ENCODE results near the gene PRPF6.
"Not testable (repeated sequence)": the region's sequence is repeated elsewhere in the genome, so short reads cannot be mapped to it uniquely, and the experiment has no call there.

Gene PRPF6

DNA sequence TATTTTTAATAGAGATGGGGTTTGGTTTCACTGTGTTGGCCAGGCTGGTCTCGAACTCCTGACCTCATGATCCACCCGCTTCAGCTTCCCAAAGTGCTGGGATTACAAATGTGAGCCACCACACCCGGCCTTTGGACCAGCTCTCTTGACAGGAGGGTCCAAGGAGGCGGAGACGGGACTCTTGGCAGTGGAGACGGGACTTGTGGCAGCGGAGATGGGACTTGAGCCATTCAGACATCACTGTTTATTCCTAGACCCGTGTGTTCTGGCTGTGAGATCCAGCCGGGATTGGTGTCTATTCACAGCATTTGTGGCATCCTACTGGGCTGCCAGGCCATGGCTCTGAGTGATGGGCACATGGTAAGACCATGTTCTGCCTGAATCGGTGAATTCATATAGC is 25.6 kb downstream of the PRPF6 start:
- no peak for DNase-seq (ENCODE audit: low spot score)
- TF ChIP-seq, protein P1, sequence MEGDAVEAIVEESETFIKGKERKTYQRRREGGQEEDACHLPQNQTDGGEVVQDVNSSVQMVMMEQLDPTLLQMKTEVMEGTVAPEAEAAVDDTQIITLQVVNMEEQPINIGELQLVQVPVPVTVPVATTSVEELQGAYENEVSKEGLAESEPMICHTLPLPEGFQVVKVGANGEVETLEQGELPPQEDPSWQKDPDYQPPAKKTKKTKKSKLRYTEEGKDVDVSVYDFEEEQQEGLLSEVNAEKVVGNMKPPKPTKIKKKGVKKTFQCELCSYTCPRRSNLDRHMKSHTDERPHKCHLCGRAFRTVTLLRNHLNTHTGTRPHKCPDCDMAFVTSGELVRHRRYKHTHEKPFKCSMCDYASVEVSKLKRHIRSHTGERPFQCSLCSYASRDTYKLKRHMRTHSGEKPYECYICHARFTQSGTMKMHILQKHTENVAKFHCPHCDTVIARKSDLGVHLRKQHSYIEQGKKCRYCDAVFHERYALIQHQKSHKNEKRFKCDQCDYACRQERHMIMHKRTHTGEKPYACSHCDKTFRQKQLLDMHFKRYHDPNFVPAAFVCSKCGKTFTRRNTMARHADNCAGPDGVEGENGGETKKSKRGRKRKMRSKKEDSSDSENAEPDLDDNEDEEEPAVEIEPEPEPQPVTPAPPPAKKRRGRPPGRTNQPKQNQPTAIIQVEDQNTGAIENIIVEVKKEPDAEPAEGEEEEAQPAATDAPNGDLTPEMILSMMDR (IDR thresholded peaks at IDR 0.05; ENCODE audit: borderline replicate concordance, control extremely low read depth, extremely low read depth, insufficient read depth, missing control alignments): no peak
- in situ Hi-C loops (cut with MboI; ENCODE audit: low sequenced_read_pairs, unreplicated experiment): no loop called here

DNA sequence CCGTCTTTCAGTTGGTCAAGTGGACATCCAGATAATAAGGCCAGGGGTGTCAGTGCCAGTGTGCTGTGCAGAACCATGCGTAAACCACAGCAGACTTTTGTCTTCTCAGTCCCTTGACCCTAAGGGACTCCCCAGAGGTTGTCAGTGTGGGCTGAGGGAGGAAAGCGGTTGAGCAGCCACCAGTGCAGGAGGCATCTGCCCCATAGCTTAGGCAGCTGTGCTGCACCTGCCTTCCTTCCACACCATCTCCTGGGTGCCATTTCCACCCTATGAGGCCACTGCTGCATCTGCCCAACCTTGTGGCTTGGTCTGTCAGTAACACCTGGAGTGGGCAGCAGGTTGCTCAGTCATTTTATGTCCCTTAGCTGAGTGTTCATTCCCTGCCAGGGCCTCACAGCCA is 26.0 kb downstream of the PRPF6 start:
- in situ Hi-C loops (cut with MboI; ENCODE audit: low sequenced_read_pairs, unreplicated experiment): no loop called here
- TF ChIP-seq, protein P1 (IDR thresholded peaks at IDR 0.05; ENCODE audit: borderline replicate concordance, control extremely low read depth, extremely low read depth, insufficient read depth, missing control alignments): no peak
- no peak for DNase-seq (ENCODE audit: low spot score)

DNA sequence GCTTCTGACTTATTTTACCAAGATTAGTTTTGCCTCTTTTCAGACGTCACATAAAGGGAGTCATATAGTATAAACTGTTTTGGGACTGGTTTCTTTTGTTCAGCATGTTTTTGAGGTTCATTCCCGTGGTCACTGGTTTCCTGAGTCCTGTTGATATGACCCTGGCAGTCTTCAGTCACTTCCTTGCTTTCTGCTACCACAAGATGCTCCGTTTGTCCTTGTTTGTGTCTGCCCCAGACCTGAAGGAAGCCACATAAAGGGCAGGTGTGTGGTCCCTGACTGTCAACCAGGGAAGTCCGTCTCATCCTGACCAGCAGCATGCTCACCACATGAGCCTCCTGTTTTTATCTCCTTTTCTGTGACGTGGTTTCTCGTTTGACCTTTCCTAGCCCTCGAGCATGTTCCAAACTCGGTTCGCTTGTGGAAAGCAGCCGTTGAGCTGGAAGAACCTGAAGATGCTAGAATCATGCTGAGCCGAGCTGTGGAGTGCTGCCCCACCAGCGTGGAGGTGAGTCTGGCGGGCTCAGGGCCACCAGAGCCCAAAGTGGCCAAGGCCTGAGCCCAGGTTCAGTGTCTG is 29.0 kb downstream of the PRPF6 start:
- in situ Hi-C loops (cut with MboI; ENCODE audit: low sequenced_read_pairs, unreplicated experiment): no loop called here
- TF ChIP-seq, protein P1 (IDR thresholded peaks at IDR 0.05; ENCODE audit: borderline replicate concordance, control extremely low read depth, extremely low read depth, insufficient read depth, missing control alignments): no peak
- DNase-seq (ENCODE audit: low spot score): no peak

DNA sequence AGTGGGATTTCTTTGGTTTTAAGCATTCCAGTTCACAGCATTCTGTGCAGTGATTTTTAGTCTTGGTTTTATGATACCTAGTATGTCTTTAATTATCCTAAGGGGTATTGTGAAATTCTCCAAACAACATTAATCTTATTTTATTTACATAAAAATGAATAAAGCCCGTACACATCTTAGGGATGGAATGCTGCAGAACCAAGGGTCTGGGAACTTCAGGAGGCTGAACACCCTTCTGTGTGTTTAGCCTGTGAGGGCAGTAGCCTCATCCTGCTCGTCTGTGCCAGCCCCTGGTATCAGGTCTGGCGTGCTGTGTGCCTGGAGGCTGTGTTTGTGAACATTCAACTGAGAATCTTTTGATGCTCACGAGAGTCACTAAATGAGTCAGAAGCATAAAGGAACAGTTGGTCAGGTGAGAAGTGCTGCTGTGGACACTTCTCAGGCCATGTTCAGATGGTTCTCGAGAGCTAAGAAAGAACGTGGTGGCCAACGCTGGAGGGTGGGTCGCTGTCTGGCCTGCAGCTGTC is 29.8 kb downstream of the PRPF6 start:
- in situ Hi-C loops (cut with MboI; ENCODE audit: low sequenced_read_pairs, unreplicated experiment): no loop called here
- TF ChIP-seq, protein P1 (IDR thresholded peaks at IDR 0.05; ENCODE audit: borderline replicate concordance, control extremely low read depth, extremely low read depth, insufficient read depth, missing control alignments): no peak
- no peak for DNase-seq (ENCODE audit: low spot score)

DNA sequence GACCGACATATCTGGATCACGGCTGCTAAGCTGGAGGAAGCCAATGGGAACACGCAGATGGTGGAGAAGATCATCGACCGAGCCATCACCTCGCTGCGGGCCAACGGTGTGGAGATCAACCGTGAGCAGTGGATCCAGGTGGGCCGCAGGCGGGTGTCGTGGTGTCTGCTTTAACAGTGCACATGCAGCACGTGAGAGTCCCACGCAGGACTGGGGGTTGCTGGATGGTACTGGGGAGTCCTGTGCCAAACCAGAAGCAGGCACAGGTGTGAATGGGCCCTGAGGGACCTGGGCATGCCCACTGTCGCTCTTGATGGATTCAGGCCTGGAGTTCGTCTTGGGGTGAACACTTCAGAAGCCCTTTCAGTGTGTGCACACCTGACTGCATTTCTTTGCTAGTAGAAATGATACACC is 30.4 kb downstream of the PRPF6 start:
- TF ChIP-seq, protein P1 (IDR thresholded peaks at IDR 0.05; ENCODE audit: borderline replicate concordance, control extremely low read depth, extremely low read depth, insufficient read depth, missing control alignments): no peak
- in situ Hi-C loops (cut with MboI; ENCODE audit: low sequenced_read_pairs, unreplicated experiment): no loop called here

DNA sequence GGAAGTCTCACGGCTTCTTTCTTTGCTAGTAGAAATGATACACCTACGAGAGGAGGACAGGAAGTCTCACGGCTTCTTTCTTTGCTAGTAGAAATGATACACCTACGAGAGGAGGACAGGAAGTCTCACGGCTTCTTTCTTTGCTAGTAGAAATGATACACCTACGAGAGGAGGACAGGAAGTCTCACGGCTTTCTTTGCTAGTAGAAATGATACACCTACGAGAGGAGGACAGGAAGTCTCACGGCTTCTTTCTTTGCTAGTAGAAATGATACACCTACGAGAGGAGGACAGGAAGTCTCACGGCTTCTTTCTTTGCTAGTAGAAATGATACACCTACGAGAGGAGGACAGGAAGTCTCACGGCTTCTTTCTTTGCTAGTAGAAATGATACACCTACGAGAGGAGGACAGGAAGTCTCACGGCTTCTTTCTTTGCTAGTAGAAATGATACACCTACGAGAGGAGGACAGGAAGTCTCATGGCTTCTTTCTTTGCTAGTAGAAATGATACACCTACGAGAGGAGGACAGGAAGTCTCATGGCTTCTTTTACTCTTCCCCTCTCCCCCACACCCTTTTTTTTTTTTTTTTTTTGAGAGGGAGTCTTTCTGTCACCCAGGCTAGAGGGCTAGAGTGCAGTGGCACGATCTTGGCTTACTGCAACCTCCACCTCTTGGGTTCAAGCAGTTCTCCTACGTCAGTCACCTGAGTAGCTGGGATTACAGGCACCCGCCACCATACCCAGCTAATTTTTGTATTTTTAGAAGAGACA is 31.6 kb downstream of the PRPF6 start:
- DNase-seq (ENCODE audit: low spot score); in situ Hi-C loops (cut with MboI; ENCODE audit: low sequenced_read_pairs, unreplicated experiment): not testable (repeated sequence)

More for the DNA sequence above, 30.4 kb downstream of the PRPF6 start:
- no peak for DNase-seq (ENCODE audit: low spot score)

DNA sequence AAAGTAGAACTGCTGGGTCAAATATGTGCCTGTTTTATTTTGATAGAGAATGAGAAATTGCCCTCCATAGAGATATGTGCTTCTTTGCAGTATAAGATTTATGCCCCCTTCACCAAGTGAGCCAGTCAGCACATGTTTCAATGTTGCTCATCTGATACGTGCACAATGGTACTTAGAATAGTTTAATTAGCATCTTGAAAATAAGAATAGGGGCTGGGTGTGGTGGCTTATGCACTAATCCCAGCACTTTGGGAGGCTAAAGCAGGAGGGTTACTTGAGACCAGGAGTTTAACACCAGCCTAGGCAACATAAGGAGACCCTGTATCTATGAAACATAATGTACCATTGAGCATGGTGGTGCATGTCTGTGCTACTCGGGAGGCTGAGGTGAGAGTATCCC is 34.7 kb downstream of the PRPF6 start:
- DNase-seq (ENCODE audit: low spot score): no peak
- in situ Hi-C loops (cut with MboI; ENCODE audit: low sequenced_read_pairs, unreplicated experiment): no loop called here
- TF ChIP-seq, protein P1 (IDR thresholded peaks at IDR 0.05; ENCODE audit: borderline replicate concordance, control extremely low read depth, extremely low read depth, insufficient read depth, missing control alignments): no peak
